Measurements from ENCODE around the gene ZNF324. TPM values are rescaled to one million over a fixed set of nuclear protein-coding genes. Genes with fewer than 3 reads are reported as not detected.

The ZNF324 gene
- total RNA-seq, 2 donors from 2014 or later = 10.2 to 12.0 TPM

DNA sequence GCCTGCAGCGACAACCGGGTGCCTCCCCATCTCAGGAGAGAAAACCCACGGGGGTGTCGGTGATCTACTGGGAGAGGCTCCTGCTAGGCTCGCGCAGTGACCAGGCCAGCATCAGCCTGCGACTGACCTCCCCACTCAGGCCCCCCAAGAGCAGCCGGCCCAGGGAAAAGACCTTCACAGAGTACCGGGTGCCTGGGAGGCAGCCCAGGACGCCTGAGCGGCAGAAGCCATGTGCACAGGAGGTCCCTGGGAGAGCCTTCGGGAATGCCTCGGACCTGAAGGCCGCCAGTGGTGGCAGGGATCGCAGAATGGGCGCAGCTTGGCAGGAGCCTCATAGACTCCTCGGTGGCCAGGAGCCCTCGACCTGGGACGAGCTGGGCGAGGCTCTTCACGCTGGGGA is 11.6 kb upstream of the ZNF324 start:
- Histone ChIP-seq H3K4me3 (no peak overlapping the region), H3K27me3 (no peaks in the 10 kb centered on the region), H3K27ac (no peak overlapping the region), H3K9ac (ENCODE audit: low read depth in 2 of 2, low read length in 2 of 2) (no peak overlapping the region), H3K36me3 (no peaks in the 10 kb centered on the region), H3K9me3 (no peaks in the 10 kb centered on the region), H3K4me1 (peaks cover 6% of the 10 kb centered on the region)
- no peak for DNase-seq
- intact Hi-C loops (cut with DNase I) = no loop called here
- no peak for TF ChIP-seq CTCF (IDR thresholded peaks at IDR 0.05)

DNA sequence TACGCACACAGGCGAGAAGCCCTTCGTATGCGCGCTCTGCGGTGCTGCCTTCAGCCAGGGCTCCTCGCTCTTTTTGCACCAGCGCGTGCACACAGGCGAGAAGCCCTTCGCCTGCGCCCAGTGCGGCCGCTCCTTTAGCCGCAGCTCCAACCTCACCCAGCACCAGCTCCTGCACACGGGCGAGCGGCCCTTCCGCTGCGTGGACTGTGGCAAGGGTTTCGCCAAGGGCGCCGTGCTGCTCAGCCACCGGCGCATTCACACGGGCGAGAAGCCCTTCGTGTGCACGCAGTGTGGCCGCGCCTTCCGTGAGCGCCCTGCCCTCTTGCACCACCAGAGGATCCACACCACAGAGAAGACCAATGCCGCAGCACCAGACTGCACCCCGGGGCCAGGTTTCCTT is 10.8 kb upstream of the ZNF324 start:
- Histone ChIP-seq H3K9ac (ENCODE audit: low read depth in 2 of 2, low read length in 2 of 2) (no peak overlapping the region), H3K9me3 (no peaks in the 10 kb centered on the region), H3K36me3 (no peaks in the 10 kb centered on the region), H3K4me3 (no peak overlapping the region), H3K4me1 (no peaks in the 10 kb centered on the region), H3K27ac (no peak overlapping the region), H3K27me3 (no peaks in the 10 kb centered on the region)
- DNase-seq = no peak
- no peak for TF ChIP-seq CTCF (IDR thresholded peaks at IDR 0.05)
- intact Hi-C loops (cut with DNase I) = no loop called here

GRCh38 chr19:58460039-58460438 is 6.8 kb upstream of the ZNF324 start:
- H3K4me1 ChIP-seq = no peaks in the 10 kb centered on the region
- no peak overlapping the region for H3K27ac ChIP-seq
- no peak for TF ChIP-seq CTCF (IDR thresholded peaks at IDR 0.05)

DNA sequence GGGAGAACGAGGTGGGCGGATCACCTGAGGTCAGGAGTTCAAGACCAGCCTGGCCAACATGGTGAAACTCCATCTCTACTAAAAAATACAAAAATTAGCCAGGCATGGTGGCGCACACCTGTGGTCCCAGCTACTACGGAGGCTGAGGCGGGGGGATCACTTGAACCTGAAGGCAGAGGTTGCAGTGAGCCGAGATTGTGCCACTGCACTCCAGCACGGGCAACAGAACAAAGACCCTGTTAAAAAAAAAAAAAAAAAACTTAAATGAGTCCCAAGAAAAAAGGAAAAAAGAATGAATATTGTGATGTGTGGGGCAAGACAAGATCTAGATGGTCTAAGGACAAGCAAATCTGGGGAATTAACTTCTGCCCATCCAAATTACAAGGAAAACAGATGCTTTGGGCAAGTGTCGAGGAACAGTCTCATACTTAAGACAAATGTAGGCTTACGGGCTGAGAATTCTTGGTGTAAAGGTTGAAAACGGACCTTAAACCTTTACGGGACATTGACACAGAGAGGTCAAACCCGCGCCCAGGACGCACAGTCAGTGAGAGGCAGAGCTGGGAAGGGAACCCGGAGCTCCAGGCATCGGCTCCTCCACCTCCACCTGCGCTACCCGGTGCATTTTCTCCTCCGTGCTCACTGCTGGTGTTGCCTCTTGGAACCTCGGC is 656 bp upstream of the ZNF324 start:
- Histone ChIP-seq H3K4me1 (no peaks in the 10 kb centered on the region), H3K9me3 (no peaks in the 10 kb centered on the region), H3K4me3 (peak overlapping the region; percentile 69), H3K36me3 (peaks cover 4% of the 10 kb centered on the region), H3K27me3 (no peaks in the 10 kb centered on the region), H3K27ac (no peak overlapping the region), H3K9ac (ENCODE audit: low read depth in 2 of 2, low read length in 2 of 2) (peak overlapping the region; percentile 46 to 65)
- TF ChIP-seq CTCF (IDR thresholded peaks at IDR 0.05) = no peak
- DNase-seq = no peak
- intact Hi-C loops (cut with DNase I) = no loop called here

More at GRCh38 chr19:58460039-58460438, 6.8 kb upstream of the ZNF324 start:
- intact Hi-C loops (cut with DNase I) = no loop called here
- H3K9ac ChIP-seq (ENCODE audit: low read depth in 2 of 2, low read length in 2 of 2) = no peak overlapping the region
- no peak overlapping the region for H3K4me3 ChIP-seq
- DNase-seq = no peak
- no peaks in the 10 kb centered on the region for H3K27me3 ChIP-seq
- no peaks in the 10 kb centered on the region for H3K9me3 ChIP-seq
- no peaks in the 10 kb centered on the region for H3K36me3 ChIP-seq

- TF ChIP-seq CTCF (IDR thresholded peaks at IDR 0.05) = no peak
- no peak overlapping the region for H3K4me3 ChIP-seq
These were observed 1.4 kb downstream of the ZNF324 start for GRCh38 chr19:58468216-58468839.

More at GRCh38 chr19:58468216-58468839, 1.4 kb downstream of the ZNF324 start:
- DNase-seq = no peak
- Histone ChIP-seq H3K27me3 (no peaks in the 10 kb centered on the region), H3K4me1 (no peaks in the 10 kb centered on the region), H3K27ac (no peak overlapping the region), H3K36me3 (peaks cover 4% of the 10 kb centered on the region), H3K9ac (ENCODE audit: low read depth in 2 of 2, low read length in 2 of 2) (no peak overlapping the region), H3K9me3 (no peaks in the 10 kb centered on the region)
- intact Hi-C loops (cut with DNase I) = no loop called here
